A549 (cell line): Measurements from ENCODE around the gene ADAMTS12. TPM values are rescaled to one million over a fixed set of nuclear protein-coding genes. Genes with fewer than 3 reads are reported as not detected.

Experiments used
- ATAC-seq, 2 experiments: fragments of 200-7000 bp in 1 of 2; fragments of >200 bp in 1 of 2; cut with Nextera tagmentation in 1 of 2; cut with Tn5 transposase in 1 of 2; 3 replicates each; pipeline versions ENCODE4 v1.8.0 to v1.9.1; 2018 to 2020; ENCODE audit warnings: mild to moderate bottlenecking in 1 of 2, moderate library complexity in 1 of 2
- CTCF ChIA-PET: fragments of 300-600 bp; sonication (Branson Sonifier 250); formaldehyde crosslinking; extraction: SDS; loops from one replicate; lab custom pipeline; 2021; ENCODE audit warnings: antibody characterized with exemption, inconsistent platforms; lab: Yijun Ruan, JAX
- POLR2A ChIA-PET: fragments of 350-600 bp; formaldehyde crosslinking; extraction: SDS; loops from one replicate; lab custom pipeline; 2021; ENCODE audit warnings: antibody characterized with exemption, inconsistent platforms; lab: Yijun Ruan, JAX
- DNase-seq, 2 experiments: peaks; one replicate each; pipeline versions ENCODE4 v3.0.0 to v3.0.0-alpha.2; 2011 to 2016; ENCODE audit warnings: low read depth in 1 of 2, low spot score in 1 of 2
- FAIRE-seq: peaks from 2 replicates; lab custom pipeline; 2011; peaks lifted over from hg19 to GRCh38; lab: Jason Lieb, UNC
- H3K27ac ChIP-seq, 2 experiments: fragments of >200 bp; sonication (Bioruptor Twin); formaldehyde crosslinking; 3 replicates each; pipeline ENCODE4 v1.5.1; 2016 to 2017
- H3K4me1 ChIP-seq: fragments of >200 bp; sonication (Bioruptor Twin); formaldehyde crosslinking; 3 replicates; pipeline ENCODE4 v1.6.1; 2016
- H3K4me2 ChIP-seq: fragments of >200 bp; sonication (Bioruptor Twin); formaldehyde crosslinking; 3 replicates; pipeline ENCODE4 v1.6.1; 2016
- H3K4me3 ChIP-seq: fragments of >200 bp; sonication (Bioruptor Twin); formaldehyde crosslinking; 3 replicates; pipeline ENCODE4 v1.5.1; 2016
- H3K9me3 ChIP-seq: fragments of >200 bp; sonication (Bioruptor Twin); formaldehyde crosslinking; 3 replicates; pipeline ENCODE4 v1.6.1; 2016
- BCL3 ChIP-seq: fragments of >200 bp; sonication (Bioruptor Twin); formaldehyde crosslinking; IDR thresholded peaks from 3 replicates; pipeline ENCODE4 v1.6.1; 2016
- BHLHE40 ChIP-seq: IDR thresholded peaks from 2 replicates; pipeline ENCODE4 v1.6.1; 2012; ENCODE audit warnings: low read depth, low read length, inconsistent platforms
- CBX8 ChIP-seq: fragments of 200-600 bp; sonication (generic); IDR thresholded peaks from 2 replicates; pipeline ENCODE4 v1.6.1; 2016
- CEBPB ChIP-seq, 2 experiments: fragments of >200 bp in 1 of 2; sonication (Bioruptor Twin) in 1 of 2; formaldehyde crosslinking in 1 of 2; IDR thresholded peaks; 2 replicates each; pipeline ENCODE4 v1.6.1; 2012 to 2016
- E2F6 ChIP-seq: IDR thresholded peaks from 2 replicates; pipeline ENCODE4 v1.6.1; 2012; ENCODE audit warnings: low read depth, borderline replicate concordance
- EHF ChIP-seq: fragments of 250-450 bp; sonication (Bioruptor Pico); IDR thresholded peaks from 2 replicates; pipeline ENCODE4 v1.5.0; 2020; ENCODE audit warnings: mild to moderate bottlenecking
- EHMT2 ChIP-seq: fragments of 200-600 bp; sonication (generic); IDR thresholded peaks from 2 replicates; pipeline ENCODE4 v1.6.1; 2016; ENCODE audit warnings: antibody characterized with exemption, low read depth, mild to moderate bottlenecking, moderate library complexity
- ELK1 ChIP-seq: fragments of 150-350 bp; IDR thresholded peaks from 2 replicates; pipeline ENCODE4 v1.6.1; 2014; ENCODE audit warnings: low read depth, mild to moderate bottlenecking, low read length
- EP300 ChIP-seq, 2 experiments: fragments of >200 bp; sonication (Bioruptor Twin); formaldehyde crosslinking; IDR thresholded peaks; 2 replicates in 1 of 2; 3 replicates in 1 of 2; pipeline ENCODE4 v1.6.1; 2016 to 2017
- FOXS1 ChIP-seq: fragments of 250-450 bp; sonication (Bioruptor Pico); IDR thresholded peaks from 2 replicates; pipeline ENCODE4 v1.5.0; 2020; ENCODE audit warnings: mild to moderate bottlenecking, moderate library complexity
- HDAC2 ChIP-seq: fragments of 200-600 bp; sonication (generic); IDR thresholded peaks from 2 replicates; pipeline ENCODE4 v1.6.1; 2016
- HEYL ChIP-seq: fragments of 250-450 bp; sonication (Bioruptor Pico); IDR thresholded peaks from 2 replicates; pipeline ENCODE4 v1.8.0; 2021; ENCODE audit warnings: mild to moderate bottlenecking, moderate library complexity
- HOXA7 ChIP-seq: fragments of 250-450 bp; sonication (Bioruptor Pico); IDR thresholded peaks from 2 replicates; pipeline ENCODE4 v1.5.0; 2020; ENCODE audit warnings: mild to moderate bottlenecking, moderate library complexity
- HOXB13 ChIP-seq: fragments of 250-450 bp; sonication (Bioruptor Pico); IDR thresholded peaks from 2 replicates; pipeline ENCODE4 v1.5.0; 2020; ENCODE audit warnings: low read depth, mild to moderate bottlenecking, moderate library complexity
- JUN ChIP-seq, 2 experiments: fragments of >200 bp; sonication (Bioruptor Twin); formaldehyde crosslinking; IDR thresholded peaks; 2 replicates in 1 of 2; 3 replicates in 1 of 2; pipeline ENCODE4 v1.6.1; 2016 to 2017
- JUNB ChIP-seq: fragments of >200 bp; sonication (Bioruptor Twin); formaldehyde crosslinking; IDR thresholded peaks from 2 replicates; pipeline ENCODE4 v1.6.1; 2016
- KDM1A ChIP-seq: fragments of 200-600 bp; sonication (generic); IDR thresholded peaks from 2 replicates; pipeline ENCODE4 v1.6.1; 2016; ENCODE audit warnings: low read depth, mild to moderate bottlenecking
- MAX ChIP-seq: IDR thresholded peaks from 2 replicates; pipeline ENCODE4 v1.6.1; 2012
- NPAS2 ChIP-seq: fragments of 250-450 bp; sonication (Bioruptor Pico); IDR thresholded peaks from 2 replicates; pipeline ENCODE4 v1.8.0; 2022; ENCODE audit warnings: mild to moderate bottlenecking, moderate library complexity, borderline replicate concordance
- NR3C1 ChIP-seq: fragments of >200 bp; sonication (Bioruptor Twin); formaldehyde crosslinking; IDR thresholded peaks from 3 replicates; pipeline ENCODE4 v1.6.1; 2017
- PBX3 ChIP-seq: IDR thresholded peaks from 2 replicates; pipeline ENCODE4 v1.6.1; 2012
- RNF2 ChIP-seq: fragments of 200-600 bp; sonication (generic); IDR thresholded peaks from 2 replicates; pipeline ENCODE4 v1.6.1; 2016; ENCODE audit warnings: low read depth, mild to moderate bottlenecking, antibody characterized with exemption, moderate library complexity, borderline replicate concordance
- TFCP2L1 ChIP-seq: fragments of 250-450 bp; sonication (Bioruptor Pico); IDR thresholded peaks from 2 replicates; pipeline ENCODE4 v1.5.0; 2021; ENCODE audit warnings: mild to moderate bottlenecking
- ZNF302 ChIP-seq: fragments of 250-450 bp; sonication (Bioruptor Pico); IDR thresholded peaks from 2 replicates; pipeline ENCODE4 v1.9.0; 2021; ENCODE audit warnings: inconsistent platforms, mild to moderate bottlenecking, moderate library complexity
- WGBS: methylation state at CpG from one replicate; pipeline ENCODE4 v1.1.6; 2017; ENCODE audit errors: missing lambda C conversion rate; 5-methylcytosine and 5-hydroxymethylcytosine counted together
- polyA plus RNA-seq, 4 experiments: library from polyadenylated mRNA; depleted of rRNA in 3 of 4; stranded (reverse); fragments of >200 nt; fragmentation: RNase III in 1 of 4; extraction: RNeasy Plus Mini Kit Qiagen cat#74134 plus additional on column Dnase treatment in 1 of 4; gene quantifications; 2 replicates in 3 of 4; 3 replicates in 1 of 4; pipeline ENCODE4 v1.2.3, GENCODE V29; 2011 to 2017
- TF ChIP-seq, protein P1 (sequence below): fragments of >200 bp; sonication (Bioruptor Twin); formaldehyde crosslinking; IDR thresholded peaks from 3 replicates; pipeline ENCODE4 v1.5.1; 2016
- TF ChIP-seq, protein P2 (sequence below): fragments of 450-650 bp; IDR thresholded peaks from 2 replicates; pipeline ENCODE4 v1.6.1; 2014; ENCODE audit warnings: antibody characterized with exemption

The ADAMTS12 gene
- polyA plus RNA-seq, 2 of the 4 experiments (the other 2 are of a cell fraction): 4.8 to 6.8 TPM

DNA sequence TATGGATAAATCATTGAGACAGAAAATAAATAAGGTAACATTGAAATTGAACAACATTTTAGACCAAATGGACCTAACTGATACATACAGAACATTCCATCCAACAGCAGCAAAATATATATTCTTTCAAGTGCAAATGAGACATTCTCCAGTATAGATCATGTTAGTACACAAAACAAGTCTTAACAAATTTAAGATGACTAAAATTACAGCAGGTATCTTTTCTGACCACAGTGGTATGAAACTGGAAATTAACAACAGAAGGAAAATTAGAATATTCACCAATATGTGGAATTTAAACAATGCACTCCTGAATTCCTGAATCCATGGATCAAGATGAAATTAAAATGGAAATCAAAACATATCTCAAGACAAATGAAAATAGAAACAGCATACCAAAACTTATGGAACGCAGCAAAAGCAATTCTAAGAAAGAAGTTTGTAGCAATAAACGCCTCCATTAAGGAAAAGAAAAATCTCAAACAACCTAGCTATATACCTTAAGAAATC lies 115.6 kb downstream of the ADAMTS12 start (continued):
- TF ChIP-seq HEYL (no peak), ZNF302 (CRISPR knock-in tag) (no peak), HOXB13 (no peak), EHF (CRISPR knock-in tag) (no peak), EP300 (IDR thresholded peaks at IDR 0.05) (no peak), MAX (no peak), RNF2 (no peak), TFCP2L1 (CRISPR knock-in tag) (no peak), NPAS2 (CRISPR knock-in tag) (no peak)

GRCh38 chr5:33774341-33774740 lies 117.4 kb downstream of the ADAMTS12 start:
- Histone ChIP-seq H3K4me1 (no peaks in the 10 kb centered on the region), H3K27ac (no peak overlapping the region), H3K9me3 (peaks cover 6% of the 10 kb centered on the region; the same call in 2 of the 3 replicates), H3K4me3 (no peak overlapping the region), H3K4me2 (no peak overlapping the region)
- ChIA-PET CTCF (no interaction called here), POLR2A (no interaction called here)
- DNase-seq (no peak), ATAC-seq (no peak), FAIRE-seq (no peak)
- TF ChIP-seq BCL3 (no peak), FOXS1 (CRISPR knock-in tag) (no peak), JUN (IDR thresholded peaks at IDR 0.05) (no peak), JUNB (no peak)
- 50% methylated on average over 1 of the region's 1 CpG for WGBS

DNA sequence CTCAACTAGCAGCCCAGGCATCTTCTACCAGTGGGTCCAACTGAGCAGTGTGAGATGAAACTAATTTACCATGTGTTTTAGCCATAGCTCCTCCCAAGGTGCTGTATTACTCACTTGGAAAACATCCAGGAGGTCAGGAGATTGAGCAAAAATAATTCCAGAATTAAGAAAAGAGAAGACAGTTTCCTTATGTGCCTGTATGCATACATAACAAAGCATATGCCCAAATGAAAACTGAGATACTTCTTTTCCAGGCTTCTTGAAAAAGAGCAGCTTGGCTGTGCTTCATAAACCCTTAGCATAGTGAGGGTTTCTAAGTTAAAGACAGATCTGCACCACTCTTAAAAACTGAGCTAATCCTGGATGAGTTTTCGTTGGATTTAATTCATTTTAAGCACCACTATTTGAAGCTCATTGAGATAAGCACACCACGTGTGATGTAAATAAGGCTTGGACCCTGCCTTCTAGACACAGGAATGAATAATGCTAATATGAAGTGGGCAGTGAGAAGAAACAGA lies 119.4 kb downstream of the ADAMTS12 start:
- Histone ChIP-seq H3K9me3 (no peaks in the 10 kb centered on the region; the same call in 2 of the 3 replicates), H3K4me1 (no peaks in the 10 kb centered on the region), H3K4me2 (no peak overlapping the region), H3K4me3 (no peak overlapping the region), H3K27ac (no peak overlapping the region)
- TF ChIP-seq, protein P1, sequence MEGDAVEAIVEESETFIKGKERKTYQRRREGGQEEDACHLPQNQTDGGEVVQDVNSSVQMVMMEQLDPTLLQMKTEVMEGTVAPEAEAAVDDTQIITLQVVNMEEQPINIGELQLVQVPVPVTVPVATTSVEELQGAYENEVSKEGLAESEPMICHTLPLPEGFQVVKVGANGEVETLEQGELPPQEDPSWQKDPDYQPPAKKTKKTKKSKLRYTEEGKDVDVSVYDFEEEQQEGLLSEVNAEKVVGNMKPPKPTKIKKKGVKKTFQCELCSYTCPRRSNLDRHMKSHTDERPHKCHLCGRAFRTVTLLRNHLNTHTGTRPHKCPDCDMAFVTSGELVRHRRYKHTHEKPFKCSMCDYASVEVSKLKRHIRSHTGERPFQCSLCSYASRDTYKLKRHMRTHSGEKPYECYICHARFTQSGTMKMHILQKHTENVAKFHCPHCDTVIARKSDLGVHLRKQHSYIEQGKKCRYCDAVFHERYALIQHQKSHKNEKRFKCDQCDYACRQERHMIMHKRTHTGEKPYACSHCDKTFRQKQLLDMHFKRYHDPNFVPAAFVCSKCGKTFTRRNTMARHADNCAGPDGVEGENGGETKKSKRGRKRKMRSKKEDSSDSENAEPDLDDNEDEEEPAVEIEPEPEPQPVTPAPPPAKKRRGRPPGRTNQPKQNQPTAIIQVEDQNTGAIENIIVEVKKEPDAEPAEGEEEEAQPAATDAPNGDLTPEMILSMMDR: no peak
- no peak for TF ChIP-seq HDAC2
- TF ChIP-seq KDM1A: no peak
- no peak for TF ChIP-seq RNF2
- TF ChIP-seq PBX3: no peak
- no peak for TF ChIP-seq BHLHE40
- TF ChIP-seq ZNF302 (CRISPR knock-in tag): no peak
- TF ChIP-seq, protein P2, sequence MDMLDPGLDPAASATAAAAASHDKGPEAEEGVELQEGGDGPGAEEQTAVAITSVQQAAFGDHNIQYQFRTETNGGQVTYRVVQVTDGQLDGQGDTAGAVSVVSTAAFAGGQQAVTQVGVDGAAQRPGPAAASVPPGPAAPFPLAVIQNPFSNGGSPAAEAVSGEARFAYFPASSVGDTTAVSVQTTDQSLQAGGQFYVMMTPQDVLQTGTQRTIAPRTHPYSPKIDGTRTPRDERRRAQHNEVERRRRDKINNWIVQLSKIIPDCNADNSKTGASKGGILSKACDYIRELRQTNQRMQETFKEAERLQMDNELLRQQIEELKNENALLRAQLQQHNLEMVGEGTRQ: no peak
- no peak for TF ChIP-seq E2F6
- no peak for TF ChIP-seq JUN (IDR thresholded peaks at IDR 0.05)
- no peak for TF ChIP-seq HOXA7
- TF ChIP-seq BCL3: no peak
- TF ChIP-seq TFCP2L1 (CRISPR knock-in tag): no peak
- TF ChIP-seq CEBPB (IDR thresholded peaks at IDR 0.05): no peak
- no peak for TF ChIP-seq ELK1
- TF ChIP-seq HEYL: no peak
- TF ChIP-seq CBX8: no peak
- TF ChIP-seq HOXB13: no peak
- no peak for TF ChIP-seq NR3C1
- TF ChIP-seq EHMT2: no peak
- ChIA-PET CTCF (no interaction called here), POLR2A (no interaction called here)
- 24% methylated on average over 2 of the region's 2 CpGs for WGBS
- no peak for FAIRE-seq
- no peak for ATAC-seq
- DNase-seq: no peak
